Calu3 (cell line): ENCODE data around the gene UXT. TPM values are rescaled to one million over a fixed set of nuclear protein-coding genes. Genes with fewer than 3 reads are reported as not detected.
"Not testable (repeated sequence)": the region's sequence is repeated elsewhere in the genome, so short reads cannot be mapped to it uniquely, and the experiment has no call there.

Source experiments
- BruUV-seq: library from RNA; stranded (reverse); fragments of 400-500 nt; replicated peaks from 2 replicates; lab custom pipeline; 2021; lab: Mats Ljungman, UMichigan
- CTCF ChIA-PET: fragments of 300-600 bp; sonication (Branson Sonifier 250); formaldehyde crosslinking; loops from one replicate; lab custom pipeline; 2022; ENCODE audit warnings: antibody characterized with exemption; lab: Charles Lee
- DNase-seq: peaks from one replicate; pipeline ENCODE4 v3.0.0; 2022
- H3K27ac Mint-ChIP-seq: one replicate; pipeline ENCODE4 v1.8.0; 2022; ENCODE audit warnings: mixed read lengths; ENCODE audit not compliant: unreplicated experiment
- H3K27me3 Mint-ChIP-seq: one replicate; pipeline ENCODE4 v1.8.0; 2022; ENCODE audit warnings: mixed read lengths; ENCODE audit not compliant: unreplicated experiment
- H3K36me3 Mint-ChIP-seq: one replicate; pipeline ENCODE4 v1.8.0; 2022; ENCODE audit warnings: mild to moderate bottlenecking, moderate library complexity, mixed read lengths; ENCODE audit not compliant: insufficient read depth, unreplicated experiment
- H3K4me1 Mint-ChIP-seq: one replicate; pipeline ENCODE4 v1.8.0; 2022; ENCODE audit warnings: mild to moderate bottlenecking, low read depth, mixed read lengths; ENCODE audit not compliant: unreplicated experiment
- H3K4me3 Mint-ChIP-seq: one replicate; pipeline ENCODE4 v1.8.0; 2022; ENCODE audit warnings: mild to moderate bottlenecking, low read depth, moderate library complexity, mixed read lengths; ENCODE audit not compliant: unreplicated experiment
- H3K9me3 Mint-ChIP-seq: one replicate; pipeline ENCODE4 v1.8.0; 2022; ENCODE audit warnings: low read depth, mixed read lengths; ENCODE audit not compliant: unreplicated experiment
- intact Hi-C: fragments of 100-400 bp; cut with micrococcal nuclease; formaldehyde crosslinking; loops from one replicate; pipeline ENCODE4 v1.10.0; 2022; ENCODE audit not compliant: unreplicated experiment
- total RNA-seq: library from RNA; stranded (reverse); gene quantifications from 2 replicates; pipeline ENCODE4 v1.2.3, GENCODE V29; 2022
- TF ChIP-seq, protein P1 (sequence below): fragments of 200-600 bp; IDR thresholded peaks from one replicate; pipeline ENCODE4 v1.8.0; 2022; ENCODE audit warnings: antibody characterized with exemption; ENCODE audit not compliant: unreplicated experiment

The UXT gene
- total RNA-seq, 1 experiment from 2014 or later, result 112 TPM

DNA sequence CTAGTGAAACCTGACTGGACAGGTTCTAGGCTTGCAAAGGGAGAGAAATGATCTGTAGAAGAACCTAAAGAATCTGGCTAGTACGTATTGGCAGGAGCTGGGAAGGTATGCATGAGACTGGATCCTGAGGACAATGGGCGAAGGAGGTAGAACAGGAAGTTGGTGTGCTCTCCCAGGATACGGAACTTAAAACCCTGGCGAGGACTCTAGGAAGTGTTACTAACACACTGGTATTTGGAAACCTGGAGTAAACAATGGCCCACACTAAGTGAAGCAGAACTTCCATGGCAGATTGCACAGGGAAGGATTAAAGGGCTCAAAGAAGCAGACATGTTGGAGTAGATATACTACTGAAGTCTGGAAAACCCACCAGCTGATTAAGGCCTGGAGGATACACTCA lies 48.5 kb downstream of the UXT start:
- no peak for DNase-seq
- no peak overlapping the region for H3K4me3 Mint-ChIP-seq
- CTCF ChIA-PET, result no interaction called here
- H3K4me1 Mint-ChIP-seq, result no peaks in the 10 kb centered on the region
- TF ChIP-seq, protein P1, sequence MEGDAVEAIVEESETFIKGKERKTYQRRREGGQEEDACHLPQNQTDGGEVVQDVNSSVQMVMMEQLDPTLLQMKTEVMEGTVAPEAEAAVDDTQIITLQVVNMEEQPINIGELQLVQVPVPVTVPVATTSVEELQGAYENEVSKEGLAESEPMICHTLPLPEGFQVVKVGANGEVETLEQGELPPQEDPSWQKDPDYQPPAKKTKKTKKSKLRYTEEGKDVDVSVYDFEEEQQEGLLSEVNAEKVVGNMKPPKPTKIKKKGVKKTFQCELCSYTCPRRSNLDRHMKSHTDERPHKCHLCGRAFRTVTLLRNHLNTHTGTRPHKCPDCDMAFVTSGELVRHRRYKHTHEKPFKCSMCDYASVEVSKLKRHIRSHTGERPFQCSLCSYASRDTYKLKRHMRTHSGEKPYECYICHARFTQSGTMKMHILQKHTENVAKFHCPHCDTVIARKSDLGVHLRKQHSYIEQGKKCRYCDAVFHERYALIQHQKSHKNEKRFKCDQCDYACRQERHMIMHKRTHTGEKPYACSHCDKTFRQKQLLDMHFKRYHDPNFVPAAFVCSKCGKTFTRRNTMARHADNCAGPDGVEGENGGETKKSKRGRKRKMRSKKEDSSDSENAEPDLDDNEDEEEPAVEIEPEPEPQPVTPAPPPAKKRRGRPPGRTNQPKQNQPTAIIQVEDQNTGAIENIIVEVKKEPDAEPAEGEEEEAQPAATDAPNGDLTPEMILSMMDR, result no peak
- no peaks in the 10 kb centered on the region for H3K36me3 Mint-ChIP-seq
- peaks cover 3% of the 10 kb centered on the region for H3K9me3 Mint-ChIP-seq
- no TSS peak for BruUV-seq
- H3K27ac Mint-ChIP-seq, result no peak overlapping the region
- H3K27me3 Mint-ChIP-seq, result peaks cover 41% of the 10 kb centered on the region
- intact Hi-C loops, result no loop called here

DNA sequence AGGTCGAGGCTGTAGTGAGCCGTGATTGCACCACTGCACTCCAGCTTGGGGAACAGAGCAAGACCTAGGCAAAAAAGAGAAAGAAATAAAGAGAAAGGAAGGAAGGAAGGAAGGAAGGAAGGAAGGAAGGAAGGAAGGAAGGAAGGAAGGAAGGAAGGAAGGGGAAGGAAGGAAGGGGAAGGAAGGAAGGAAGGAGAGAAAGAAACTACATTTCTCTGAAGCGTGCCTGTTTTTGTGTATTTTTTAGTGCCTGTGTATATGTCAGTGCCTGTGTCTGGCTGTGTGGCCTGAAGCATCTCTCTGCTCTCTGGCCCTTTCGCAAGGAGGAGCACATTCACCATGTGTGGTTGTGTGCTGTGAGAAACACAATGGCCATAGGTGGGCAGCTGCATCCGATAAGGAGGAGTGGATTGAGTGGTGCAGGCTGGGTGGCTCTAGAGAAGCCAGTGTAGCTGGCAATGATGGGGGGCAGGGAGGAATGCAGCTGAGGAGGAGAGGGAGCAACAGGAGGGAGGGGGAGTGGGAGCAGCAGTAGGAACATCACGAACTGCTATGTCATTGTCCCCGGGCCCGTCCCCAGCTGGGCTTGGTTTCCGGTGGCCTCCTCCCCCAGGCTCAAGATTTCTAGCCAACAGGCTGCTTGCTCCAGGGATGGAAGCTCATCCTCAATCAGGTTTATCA lies 50.7 kb downstream of the UXT start:
- no peaks in the 10 kb centered on the region for H3K36me3 Mint-ChIP-seq
- no peaks in the 10 kb centered on the region for H3K4me1 Mint-ChIP-seq
- BruUV-seq, result no TSS peak
- TF ChIP-seq, protein P1, result no peak
- CTCF ChIA-PET, result no interaction called here
- H3K4me3 Mint-ChIP-seq, result no peak overlapping the region
- intact Hi-C loops, result no loop called here
- no peak overlapping the region for H3K27ac Mint-ChIP-seq
- no peak for DNase-seq
- peaks cover 47% of the 10 kb centered on the region for H3K27me3 Mint-ChIP-seq
- peaks cover 3% of the 10 kb centered on the region for H3K9me3 Mint-ChIP-seq

DNA sequence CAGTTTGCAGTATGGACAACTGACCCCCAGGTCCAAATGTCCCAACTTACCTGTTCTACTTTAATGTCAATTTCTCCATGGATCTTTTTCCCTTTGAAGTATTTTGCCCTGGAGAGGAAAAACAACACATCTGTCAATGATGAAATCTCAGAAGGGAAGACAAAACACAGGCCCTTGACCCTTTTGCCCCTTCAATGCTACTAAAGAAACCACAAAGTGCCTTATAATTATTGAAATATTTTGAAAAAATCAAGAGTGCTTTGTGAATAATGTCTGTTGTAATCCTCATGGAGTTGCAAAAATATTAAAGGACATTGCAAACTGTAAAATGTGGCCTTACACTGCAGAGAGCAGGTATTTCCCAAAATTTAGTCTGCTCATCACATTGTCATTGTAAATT lies 51.9 kb downstream of the UXT start:
- Mint-ChIP-seq H3K4me1 (no peaks in the 10 kb centered on the region), H3K27me3 (peaks cover 47% of the 10 kb centered on the region), H3K36me3 (no peaks in the 10 kb centered on the region), H3K27ac (no peak overlapping the region), H3K9me3 (peaks cover 3% of the 10 kb centered on the region), H3K4me3 (no peak overlapping the region)
- CTCF ChIA-PET, result no interaction called here
- BruUV-seq, result no TSS peak
- intact Hi-C loops, result no loop called here
- TF ChIP-seq, protein P1, result no peak
- no peak for DNase-seq

DNA sequence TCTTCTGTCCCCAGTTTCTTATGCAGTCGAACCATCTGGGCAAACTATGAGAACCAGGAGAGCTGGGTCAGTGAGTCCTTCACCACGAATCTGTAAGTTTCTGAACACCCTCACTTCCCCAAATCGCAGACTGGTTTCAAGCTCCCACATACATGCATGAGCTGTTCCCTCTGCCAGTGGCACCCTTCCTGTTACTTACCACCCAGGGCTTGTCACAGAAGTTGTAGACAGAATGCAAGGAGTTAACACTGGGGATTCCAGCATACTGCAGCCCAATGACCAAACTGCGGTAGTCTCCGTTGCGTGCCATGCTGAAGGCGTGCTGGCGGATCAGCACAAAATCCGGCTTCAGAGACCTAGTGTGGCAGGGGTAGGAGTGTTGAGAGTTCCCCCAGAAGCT lies 54.0 kb downstream of the UXT start:
- no peaks in the 10 kb centered on the region for H3K9me3 Mint-ChIP-seq
- TF ChIP-seq, protein P1, result no peak
- CTCF ChIA-PET, result no interaction called here
- H3K27ac Mint-ChIP-seq, result no peak overlapping the region
- peaks cover 39% of the 10 kb centered on the region for H3K27me3 Mint-ChIP-seq
- H3K36me3 Mint-ChIP-seq, result no peaks in the 10 kb centered on the region
- H3K4me3 Mint-ChIP-seq, result no peak overlapping the region
- no peaks in the 10 kb centered on the region for H3K4me1 Mint-ChIP-seq
- no TSS peak for BruUV-seq
- intact Hi-C loops, result no loop called here
- DNase-seq, result no peak

DNA sequence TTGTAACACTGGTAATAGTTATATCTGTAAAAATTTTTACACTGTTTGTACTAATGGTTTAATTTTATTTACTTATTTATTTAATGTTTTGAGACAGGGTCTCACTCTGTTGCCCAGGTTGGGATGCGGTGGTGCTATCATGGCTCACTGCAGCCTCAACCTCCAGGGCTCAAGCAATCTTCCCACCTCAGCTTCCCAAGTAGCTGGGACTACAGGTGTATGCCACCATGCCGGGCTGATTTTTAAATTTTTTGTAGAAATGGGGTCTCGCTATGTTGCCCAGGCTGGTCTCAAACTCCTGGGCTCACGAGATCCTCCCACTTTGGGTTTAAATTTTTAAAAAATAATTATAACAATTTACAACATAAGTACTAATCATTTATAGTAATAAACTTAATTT lies 55.9 kb downstream of the UXT start:
- CTCF ChIA-PET, H3K4me1 Mint-ChIP-seq, intact Hi-C loops, H3K36me3 Mint-ChIP-seq, DNase-seq, BruUV-seq, H3K9me3 Mint-ChIP-seq, H3K27ac Mint-ChIP-seq, H3K4me3 Mint-ChIP-seq: not testable (repeated sequence)
- peaks cover 20% of the 10 kb centered on the region for H3K27me3 Mint-ChIP-seq
